ENCODE data around the gene TCEAL6. TPM values are rescaled to one million over a fixed set of nuclear protein-coding genes. Genes with fewer than 3 reads are reported as not detected.
A peak's percentile ranks its signal among the peaks of the same experiment; 100 is the strongest.
"Not testable (repeated sequence)": the region's sequence is repeated elsewhere in the genome, so short reads cannot be mapped to it uniquely, and the experiment has no call there.

Gene TCEAL6
- total RNA-seq, result not detected
- not detected for polyA plus RNA-seq
- long read RNA-seq, donor 1, result 0 reads
- long read RNA-seq, donor 2, result 0 reads
- long read RNA-seq, donor 3, result 0 reads
- long read RNA-seq, donor 4, result 0 reads
- long read RNA-seq, donor 5, result 0 reads

- 10 to 33% methylated on average over 2 to 26 of the region's 31 CpGs for WGBS, 2 donors
- H3K36me3 ChIP-seq (ENCODE audit: control insufficient read depth in 4 of 4, insufficient read depth in 4 of 4, low read length in 4 of 4); H3K27ac ChIP-seq (ENCODE audit: low read depth in 1 of 2, low read length in 1 of 2); H3K9me3 ChIP-seq (ENCODE audit: control insufficient read depth in 4 of 4, insufficient read depth in 3 of 4, low read length in 3 of 4); ATAC-seq (ENCODE audit: insufficient read depth, low FRiP score); H3K4me3 ChIP-seq; H3K4me1 ChIP-seq (ENCODE audit: control insufficient read depth in 5 of 5, insufficient read depth in 5 of 5, low read length in 5 of 5); DNase-seq; H3K9ac ChIP-seq (ENCODE audit: insufficient read depth in 1 of 2, low read length in 2 of 2): not testable (repeated sequence)
- peaks cover 3 to 40% (median 13%) of the 10 kb centered on the region in 3 donors for H3K27me3 ChIP-seq (ENCODE audit: control insufficient read depth in 3 of 3, insufficient read depth in 3 of 3, low read length in 2 of 3)
These were observed at the start of gene TCEAL6 for GRCh38 chrX:102142274-102142673. Gene TCEAL6, minus strand, starts transcription at chrX:102142481.

- DNase-seq, result no peak
- no peaks in the 10 kb centered on the region for H3K36me3 ChIP-seq (ENCODE audit: control insufficient read depth in 4 of 4, insufficient read depth in 4 of 4, low read length in 4 of 4)
- no peak for ATAC-seq (ENCODE audit: insufficient read depth, low FRiP score)
- 66 to 78% methylated on average over 7 of the region's 7 CpGs for WGBS, 2 donors
- no peak overlapping the region for H3K27ac ChIP-seq (ENCODE audit: low read depth in 1 of 2, low read length in 1 of 2)
- H3K9ac ChIP-seq (ENCODE audit: insufficient read depth in 1 of 2, low read length in 2 of 2), result no peak overlapping the region
- H3K4me3 ChIP-seq, result no peak overlapping the region
- H3K4me1 ChIP-seq (ENCODE audit: control insufficient read depth in 5 of 5, insufficient read depth in 5 of 5, low read length in 5 of 5), result no peaks in the 10 kb centered on the region
- peaks cover 0 to 4% (median 0%) of the 10 kb centered on the region in 4 donors for H3K9me3 ChIP-seq (ENCODE audit: control insufficient read depth in 4 of 4, insufficient read depth in 3 of 4, low read length in 3 of 4)
- TF ChIP-seq CTCF (IDR thresholded peaks at IDR 0.05; ENCODE audit: control extremely low read depth, extremely low read depth), result no peak
- H3K27me3 ChIP-seq (ENCODE audit: control insufficient read depth in 3 of 3, insufficient read depth in 3 of 3, low read length in 2 of 3), result no peaks in the 10 kb centered on the region
These were observed 43.9 kb upstream of the TCEAL6 start for GRCh38 chrX:102185967-102186720.

- Histone ChIP-seq H3K36me3 (ENCODE audit: control insufficient read depth in 4 of 4, insufficient read depth in 4 of 4, low read length in 4 of 4) (no peaks in the 10 kb centered on the region), H3K9ac (ENCODE audit: insufficient read depth in 1 of 2, low read length in 2 of 2) (peak within 1 kb of the TSS in 1 of 2 donors; percentile 46), H3K4me3 (peak within 1 kb of the TSS; percentile 41), H3K27ac (ENCODE audit: low read depth in 1 of 2, low read length in 1 of 2) (peak within 1 kb of the TSS in 1 of 2 donors; percentile 68), H3K9me3 (ENCODE audit: control insufficient read depth in 4 of 4, insufficient read depth in 3 of 4, low read length in 3 of 4) (peaks cover 0 to 7% (median 0%) of the 10 kb centered on the region in 4 donors), H3K4me1 (ENCODE audit: control insufficient read depth in 5 of 5, insufficient read depth in 5 of 5, low read length in 5 of 5) (no peaks in the 10 kb centered on the region), H3K27me3 (ENCODE audit: control insufficient read depth in 3 of 3, insufficient read depth in 3 of 3, low read length in 2 of 3) (peaks cover 0 to 21% (median 10%) of the 10 kb centered on the region in 3 donors)
- no peak for TF ChIP-seq CTCF (IDR thresholded peaks at IDR 0.05; ENCODE audit: control extremely low read depth, extremely low read depth)
- peak; percentile 13 to 69 (median 55) for DNase-seq
- 0 to 21% methylated on average over 15 of the region's 15 CpGs for WGBS, 2 donors
- peak; percentile 93 for ATAC-seq (ENCODE audit: insufficient read depth, low FRiP score)
These were observed 13.5 kb upstream of the TCEAL6 start, which contains the start of gene BEX5 for GRCh38 chrX:102155806-102156179. Gene BEX5, minus strand, starts transcription at chrX:102155977. Its CDS starts 1,712 bp downstream, at chrX:102154265.

All from lung (tissue), 16 donors.